Measurements from ENCODE around the gene TANGO2.

- TF ChIP-seq GABPA (IDR thresholded peaks at IDR 0.05; ENCODE audit: low read depth) (no peak), CHD2 (IDR thresholded peaks at IDR 0.05; ENCODE audit: borderline replicate concordance, low read depth, low read length) (no peak), MTA3 (IDR thresholded peaks at IDR 0.05; ENCODE audit: borderline replicate concordance, low read length) (no peak), CREB1 (IDR thresholded peaks at IDR 0.05; ENCODE audit: low read depth) (no peak), EZH2 (IDR thresholded peaks at IDR 0.05; ENCODE audit: borderline replicate concordance, control insufficient read depth, low read depth, low read length) (no peak)
Observed at GRCh38 chr22:20024225-20024624, 3.3 kb downstream of the TANGO2 start.
